Measurements from ENCODE around the gene CLEC17A.
"Not testable (repeated sequence)": the region's sequence is repeated elsewhere in the genome, so short reads cannot be mapped to it uniquely, and the experiment has no call there.

Gene CLEC17A, protein sequence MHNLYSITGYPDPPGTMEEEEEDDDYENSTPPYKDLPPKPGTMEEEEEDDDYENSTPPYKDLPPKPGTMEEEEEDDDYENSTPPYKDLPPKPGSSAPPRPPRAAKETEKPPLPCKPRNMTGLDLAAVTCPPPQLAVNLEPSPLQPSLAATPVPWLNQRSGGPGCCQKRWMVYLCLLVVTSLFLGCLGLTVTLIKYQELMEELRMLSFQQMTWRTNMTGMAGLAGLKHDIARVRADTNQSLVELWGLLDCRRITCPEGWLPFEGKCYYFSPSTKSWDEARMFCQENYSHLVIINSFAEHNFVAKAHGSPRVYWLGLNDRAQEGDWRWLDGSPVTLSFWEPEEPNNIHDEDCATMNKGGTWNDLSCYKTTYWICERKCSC

DNA sequence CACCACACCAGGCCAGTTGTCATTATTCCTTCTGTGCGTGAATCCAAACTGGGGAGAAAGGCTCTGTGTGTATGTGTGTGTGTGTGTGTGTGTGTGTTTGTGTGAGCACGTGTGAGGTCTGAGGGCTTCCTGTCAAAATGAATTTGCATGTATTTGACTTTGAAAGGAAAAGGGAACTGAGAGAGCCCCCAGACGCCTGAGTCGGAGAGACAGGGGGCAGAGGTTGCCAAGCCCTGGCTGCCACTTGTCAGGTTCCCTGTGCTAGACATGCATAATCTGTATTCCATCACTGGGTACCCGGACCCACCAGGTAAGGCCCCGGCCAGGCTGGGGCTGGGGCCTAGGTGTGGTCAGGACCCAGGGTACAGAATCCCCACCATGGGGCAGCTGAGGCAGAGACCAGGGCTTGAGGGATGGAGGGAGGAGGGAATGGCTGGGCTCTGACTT lies at the start of gene CLEC17A:
CLEC17A (plus strand) TSS at position 191 of the 447 bp plus-strand sequence; CDS start at position 268, 77 bp downstream.
- no peak for DNase-seq

DNA sequence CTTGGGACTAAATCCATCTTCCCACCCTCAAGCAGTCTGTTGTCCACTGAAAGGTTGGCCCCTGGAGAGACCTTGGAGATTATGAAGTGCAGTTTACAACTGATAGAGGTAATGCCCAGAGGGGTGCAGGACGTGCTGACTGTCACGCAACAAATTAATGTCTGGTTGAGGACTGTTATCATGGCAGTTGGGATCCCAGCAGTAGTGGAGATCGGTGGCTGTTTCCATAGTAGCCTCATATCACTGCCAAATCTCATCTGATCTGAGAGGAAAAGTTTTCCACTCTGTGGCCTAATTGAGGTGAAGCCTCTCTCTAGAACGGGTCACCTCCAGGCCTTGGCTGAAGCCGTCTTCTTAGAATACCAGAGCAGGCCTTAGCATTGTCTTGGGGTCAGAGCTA lies 49.4 kb upstream of the CLEC17A start:
- DNase-seq = no peak

DNA sequence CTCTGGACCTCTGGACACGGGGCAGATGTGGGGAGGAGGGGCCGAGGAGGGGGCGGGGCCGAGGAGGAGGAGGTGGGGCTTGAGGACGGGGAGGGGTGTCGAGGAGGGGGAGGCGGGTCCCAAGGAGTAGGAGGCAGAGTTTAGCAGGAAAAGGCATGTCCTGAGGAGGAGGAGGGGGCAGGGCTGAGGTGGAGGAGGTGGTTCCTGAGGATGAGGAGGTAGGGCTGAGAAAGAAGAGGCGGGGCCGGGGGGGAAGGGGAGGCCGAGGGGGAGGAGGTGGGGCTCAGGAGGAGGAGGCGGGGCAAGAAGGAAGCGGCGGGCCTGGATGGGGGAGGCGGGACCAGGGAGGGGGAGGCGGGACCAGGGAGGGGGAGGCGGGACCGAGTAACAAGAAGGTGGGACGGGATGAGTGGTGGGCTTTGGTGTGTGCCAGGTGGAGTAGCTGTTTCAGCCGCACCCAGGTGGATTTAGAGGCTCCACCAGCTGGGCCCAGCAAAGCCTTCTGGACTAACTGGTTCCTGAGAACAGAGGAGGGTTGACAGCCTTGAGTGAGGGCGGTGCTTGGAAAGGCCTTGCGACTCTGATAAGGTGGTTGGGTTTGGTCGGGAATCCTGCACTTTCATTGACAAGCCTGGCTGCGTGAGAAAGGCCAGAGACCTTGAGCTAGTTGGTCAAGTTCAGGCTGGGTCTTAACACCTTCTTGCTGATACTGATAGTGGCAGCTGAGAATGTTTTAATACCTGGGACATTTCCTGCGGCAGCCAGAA lies 45.8 kb upstream of the CLEC17A start:
- no peak for DNase-seq

DNA sequence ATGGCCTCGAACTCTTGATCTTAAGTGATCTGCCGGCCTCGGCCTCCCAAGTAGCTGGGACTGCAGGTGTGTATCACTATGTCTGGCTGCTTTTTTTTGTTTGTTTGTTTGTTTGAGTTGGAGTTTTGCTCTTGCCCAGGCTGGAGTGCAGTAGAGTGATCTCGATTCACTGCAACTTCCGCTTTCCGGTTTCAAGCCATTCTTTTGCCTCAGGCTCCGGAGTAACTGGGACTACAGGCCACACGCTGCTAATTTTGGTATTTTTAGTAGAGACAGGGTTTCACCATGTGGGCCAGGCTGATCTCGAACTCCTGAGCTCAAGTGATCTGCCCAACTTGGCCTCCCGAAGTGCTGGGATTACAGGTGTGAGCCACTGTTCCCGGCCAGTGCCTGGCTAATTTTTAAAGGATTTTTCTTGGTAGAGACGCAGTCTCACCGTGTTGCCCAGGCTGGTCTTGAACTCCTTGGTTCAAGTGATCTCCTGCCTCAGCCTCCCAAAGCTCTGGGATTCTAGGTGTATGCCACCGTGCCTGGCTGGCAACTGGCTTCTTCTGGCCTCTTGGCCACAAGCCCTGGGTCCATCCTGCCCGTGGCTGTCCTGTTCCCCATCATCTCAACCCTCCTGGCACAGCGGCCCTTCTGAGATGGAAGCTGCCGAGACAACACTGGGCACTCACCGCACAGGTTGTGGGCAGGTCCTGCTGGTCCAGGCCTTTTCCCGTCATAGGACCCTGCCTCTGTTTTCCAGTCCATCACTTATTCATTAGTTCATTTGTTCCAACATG lies 42.0 kb upstream of the CLEC17A start:
- DNase-seq = no peak

DNA sequence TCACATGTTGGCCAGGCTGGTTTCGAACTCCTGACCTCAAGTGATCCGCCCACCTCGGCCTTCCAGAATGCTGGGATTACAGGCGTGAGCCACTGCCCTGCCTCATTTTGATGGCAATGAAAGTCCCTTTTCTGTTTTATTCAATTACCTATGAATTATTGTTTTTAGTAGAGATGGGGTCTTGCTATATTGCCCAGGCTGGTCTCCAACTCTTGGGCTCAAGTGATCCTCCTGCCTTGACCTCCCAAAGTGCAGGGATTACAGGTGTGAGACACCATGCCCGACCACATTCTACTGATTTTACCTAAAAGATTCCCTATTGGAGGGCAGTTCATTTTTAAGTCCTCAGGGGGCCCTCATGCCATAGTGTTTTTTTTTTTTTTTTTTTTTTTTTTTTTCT lies 40.9 kb upstream of the CLEC17A start:
- DNase-seq = not testable (repeated sequence)

DNA sequence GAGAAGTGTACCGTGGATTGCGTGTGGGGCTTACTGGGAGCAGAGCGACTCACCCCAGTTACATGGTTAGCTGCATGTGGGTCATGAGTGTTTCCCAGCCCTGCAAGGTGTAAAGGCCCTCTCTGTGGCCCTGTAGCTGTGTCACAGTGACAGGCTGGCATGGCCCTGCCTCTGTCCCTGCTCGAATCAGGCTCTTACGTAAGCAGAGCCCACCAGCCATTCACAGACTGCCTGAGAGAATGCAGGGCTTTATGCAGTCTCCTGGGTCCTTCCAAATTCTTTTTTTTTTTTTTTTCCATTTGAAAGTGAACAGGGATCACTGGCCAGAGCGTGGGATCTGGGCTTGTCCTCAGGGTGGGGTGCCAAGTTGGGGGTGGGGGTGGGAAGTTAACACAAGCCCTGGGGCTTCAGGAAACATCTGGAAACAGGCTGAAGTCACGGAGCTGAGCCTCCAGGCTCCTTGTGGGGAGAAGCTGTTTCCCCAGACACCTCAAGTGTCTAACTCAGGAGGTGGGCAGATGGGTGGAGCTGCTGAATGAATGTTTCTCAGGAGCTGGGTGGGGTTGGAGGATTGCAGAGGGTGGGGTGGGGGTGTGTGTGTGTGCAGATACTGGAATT lies 40.1 kb upstream of the CLEC17A start:
- no peak for DNase-seq

DNA sequence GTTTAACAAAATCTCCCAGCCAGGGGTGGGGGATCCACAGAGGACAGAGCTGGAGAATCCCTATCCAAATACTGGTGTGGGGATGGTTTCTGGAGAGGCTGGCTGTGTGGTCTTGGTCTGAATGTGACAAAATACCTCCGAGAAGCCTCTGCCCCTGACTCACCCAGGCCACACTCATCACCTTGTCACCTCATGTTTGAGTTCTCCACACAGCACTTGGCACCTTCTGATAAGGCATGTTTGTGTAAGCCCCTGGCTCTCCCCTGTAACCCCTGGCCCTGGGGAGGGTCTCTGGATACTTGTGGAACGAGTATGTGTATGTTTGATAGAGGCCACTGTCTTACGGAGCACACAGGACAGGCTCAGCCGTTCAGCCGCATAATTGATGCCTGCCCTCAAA lies 38.8 kb upstream of the CLEC17A start:
- no peak for DNase-seq

DNA sequence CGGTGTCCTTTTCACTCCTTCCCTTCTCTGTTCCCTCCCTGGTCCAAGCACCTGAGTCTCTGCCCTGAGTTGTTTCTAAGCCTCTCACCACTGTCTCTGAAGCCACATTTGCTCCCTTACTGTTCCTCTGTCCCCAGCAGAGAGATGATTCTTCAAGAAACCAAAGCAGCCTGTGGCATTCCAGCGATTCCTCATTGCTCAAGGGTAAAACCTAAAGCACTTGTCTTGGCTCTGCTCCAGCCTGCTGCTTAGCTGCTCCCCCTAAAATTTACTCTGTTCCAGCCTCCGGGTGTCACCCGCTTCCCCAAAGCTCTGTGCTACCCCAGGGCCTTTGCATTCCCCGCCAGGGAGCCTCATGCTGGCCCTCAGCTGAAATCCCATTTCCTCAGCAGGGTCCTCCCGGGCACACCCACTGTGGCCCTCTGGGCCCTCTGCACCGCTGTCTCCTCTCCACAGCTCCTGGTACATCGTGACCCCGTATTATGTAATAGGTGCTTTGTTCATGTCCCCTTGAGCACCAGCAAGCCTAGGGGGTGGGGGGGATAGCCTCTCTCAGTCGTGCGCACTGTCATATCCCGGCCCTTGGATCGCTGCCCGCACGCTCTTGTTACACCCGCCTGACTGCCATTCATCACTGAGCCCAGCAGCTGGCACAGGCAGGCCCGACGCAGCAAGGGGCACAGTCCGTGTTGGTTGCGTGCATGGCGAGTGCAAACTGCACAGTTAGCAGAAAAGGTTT lies 37.7 kb upstream of the CLEC17A start:
- DNase-seq = no peak

DNA sequence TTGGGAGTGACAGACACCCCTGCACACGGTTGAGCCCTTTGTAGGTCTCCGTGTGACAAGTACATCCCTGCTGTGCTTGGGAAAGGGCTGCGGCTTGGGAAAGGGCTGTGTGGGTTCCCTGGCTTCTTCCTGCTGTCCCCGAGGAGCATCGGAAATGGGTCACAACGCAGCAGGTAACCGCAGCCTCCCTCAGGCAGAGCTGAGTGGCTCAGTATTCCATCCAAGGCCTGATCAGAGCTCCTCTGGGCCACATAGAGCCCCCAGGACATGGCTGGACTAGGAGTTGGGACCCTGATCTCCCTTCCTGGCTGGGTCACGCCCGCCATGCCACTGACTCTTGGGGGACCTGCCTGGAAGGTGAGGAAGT lies 37.2 kb upstream of the CLEC17A start:
- DNase-seq = no peak

DNA sequence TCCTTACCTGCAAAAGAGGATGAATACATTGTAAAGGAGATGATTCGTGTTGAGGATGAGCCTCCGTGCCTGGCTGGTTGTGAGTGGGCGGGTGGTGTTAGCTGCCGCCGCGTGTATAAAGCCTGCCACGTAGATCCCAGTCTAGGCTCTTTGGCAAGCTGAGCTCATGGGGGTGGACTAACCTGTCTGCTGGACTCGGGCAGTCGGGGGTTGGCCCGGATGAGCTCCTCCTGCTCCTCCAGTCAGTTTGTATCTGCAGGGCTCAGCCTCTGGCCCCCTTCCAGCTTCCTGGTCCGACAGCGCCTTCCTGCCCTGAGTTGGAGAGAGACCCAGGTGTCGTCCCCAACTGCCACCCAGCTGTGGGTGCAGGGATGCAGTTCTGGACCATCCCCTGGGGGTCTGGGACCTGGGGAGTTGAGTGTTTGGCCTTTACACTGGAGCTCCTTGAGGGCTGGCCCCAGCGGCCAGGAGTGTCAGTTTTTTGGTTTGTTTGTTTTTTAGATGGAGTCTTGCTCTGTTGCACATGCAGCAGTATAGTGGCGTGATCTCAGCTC lies 32.6 kb upstream of the CLEC17A start:
- DNase-seq = no peak

DNA sequence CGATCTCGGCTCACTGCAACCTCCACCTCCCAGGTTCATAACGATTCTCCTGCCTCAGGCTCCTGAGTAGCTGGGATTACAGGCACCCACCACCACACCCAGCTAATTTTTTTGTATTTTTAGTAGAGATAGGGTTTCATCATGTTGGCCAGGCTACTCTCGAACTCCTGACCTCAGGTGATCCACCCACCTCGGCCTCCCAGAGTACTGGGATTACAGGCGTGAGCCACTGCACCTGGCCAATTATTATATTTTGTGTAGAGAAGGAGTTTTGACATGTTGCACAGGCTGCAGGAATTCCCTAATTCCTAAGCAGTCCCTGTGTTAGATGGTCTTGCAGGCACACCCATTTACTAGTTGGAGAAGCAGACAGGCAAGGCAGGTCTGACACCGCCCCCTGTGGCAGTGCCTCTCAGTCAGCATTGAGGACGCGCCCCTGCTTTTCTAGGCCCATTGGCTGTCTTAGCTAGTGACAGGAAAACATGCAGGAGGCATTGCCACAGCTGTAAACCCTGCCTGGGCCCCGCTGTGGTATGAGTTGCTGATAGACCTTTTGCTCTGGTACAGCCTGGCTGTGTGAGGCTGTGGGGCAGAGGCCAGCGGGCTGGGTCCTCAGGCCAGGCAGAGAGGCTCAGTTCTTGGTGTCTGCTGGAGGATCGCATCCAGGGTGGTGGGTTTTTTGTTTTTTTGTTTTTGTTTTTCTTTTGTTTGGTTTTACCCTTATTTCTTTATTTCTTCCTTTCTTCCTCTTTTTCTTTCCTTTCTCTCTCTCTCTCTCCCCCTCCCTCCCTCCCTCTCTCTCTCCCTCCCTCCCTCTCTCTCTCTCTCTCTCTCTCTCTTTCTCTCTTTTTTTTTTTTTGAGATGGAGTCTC lies 31.5 kb upstream of the CLEC17A start:
- not testable (repeated sequence) for DNase-seq

DNA sequence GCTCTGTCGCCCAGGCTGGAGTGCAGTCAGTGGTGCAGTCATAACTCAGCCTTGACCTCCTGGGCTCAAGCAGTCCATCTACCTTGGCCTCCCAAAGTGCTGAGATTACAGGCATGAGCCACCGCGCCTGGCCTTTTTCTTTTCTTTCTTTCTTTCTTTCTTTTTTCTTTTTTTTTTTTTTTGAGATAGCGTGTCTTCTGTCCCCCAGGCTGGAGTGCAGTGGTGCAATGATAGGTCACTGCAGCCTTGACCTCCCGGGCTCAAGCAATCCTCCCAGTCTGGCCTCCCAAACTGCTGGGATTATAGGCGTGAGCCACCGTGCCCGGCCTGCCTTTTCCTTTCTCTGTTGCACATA lies 30.9 kb upstream of the CLEC17A start:
- not testable (repeated sequence) for DNase-seq

DNA sequence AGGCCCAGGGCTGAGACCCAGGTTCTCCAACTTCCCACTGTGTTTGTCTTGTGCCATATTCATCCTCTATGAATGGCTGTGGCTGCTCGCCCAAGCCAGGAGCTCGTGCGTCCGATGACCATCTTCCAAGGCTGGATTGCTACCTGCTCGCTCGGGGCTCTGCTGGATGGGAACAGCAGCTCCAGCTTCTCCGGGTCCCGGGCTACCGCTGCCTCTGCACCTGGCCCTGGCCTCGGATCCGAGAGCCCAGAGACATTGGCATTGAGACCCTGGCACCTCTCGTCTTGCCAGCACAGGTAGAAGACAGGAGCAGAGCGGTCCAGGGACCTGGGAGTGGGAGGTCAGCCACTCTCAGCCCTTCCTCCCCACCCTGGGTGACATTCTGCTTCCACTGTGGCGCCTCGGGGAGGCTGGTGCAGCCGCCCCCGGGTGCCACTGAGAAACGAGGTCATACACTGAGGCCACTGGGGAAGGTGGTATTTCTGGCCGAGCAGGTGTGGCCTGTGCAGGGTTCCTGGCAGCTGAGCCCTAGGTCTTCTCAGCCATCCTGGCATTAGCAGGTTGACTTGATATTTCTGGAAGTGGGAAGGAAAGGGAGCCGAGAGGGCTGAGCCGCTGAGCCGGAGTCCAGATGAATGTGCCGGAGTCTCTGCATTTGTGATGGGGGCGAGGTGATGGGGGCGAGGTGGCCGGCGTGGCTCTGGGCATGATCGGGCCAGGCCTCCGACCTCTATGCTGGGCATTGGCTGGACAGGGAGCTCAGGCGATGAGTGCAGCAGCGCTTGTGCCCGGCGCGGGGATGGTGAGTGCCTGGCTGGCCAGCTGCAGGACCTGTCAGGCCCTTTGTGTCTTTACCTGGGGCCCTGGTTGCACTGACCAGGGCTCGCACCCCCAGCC lies 29.6 kb upstream of the CLEC17A start:
- DNase-seq = no peak

DNA sequence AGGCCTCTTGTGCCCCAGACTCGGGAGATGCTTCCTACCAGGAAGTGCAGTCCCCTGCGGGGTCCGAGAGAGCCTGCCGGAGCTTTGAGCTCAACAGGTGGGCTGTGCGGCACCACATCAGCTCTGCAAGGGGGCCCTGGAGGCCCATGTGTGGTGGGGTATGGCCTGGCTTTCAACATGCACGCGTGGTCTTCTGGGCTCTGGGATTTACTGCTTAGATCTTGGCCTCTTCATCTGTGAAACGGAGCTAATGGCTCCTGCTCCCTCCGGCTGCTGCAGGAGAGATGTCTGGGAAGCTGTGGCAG lies 29.0 kb upstream of the CLEC17A start:
- DNase-seq = no peak

DNA sequence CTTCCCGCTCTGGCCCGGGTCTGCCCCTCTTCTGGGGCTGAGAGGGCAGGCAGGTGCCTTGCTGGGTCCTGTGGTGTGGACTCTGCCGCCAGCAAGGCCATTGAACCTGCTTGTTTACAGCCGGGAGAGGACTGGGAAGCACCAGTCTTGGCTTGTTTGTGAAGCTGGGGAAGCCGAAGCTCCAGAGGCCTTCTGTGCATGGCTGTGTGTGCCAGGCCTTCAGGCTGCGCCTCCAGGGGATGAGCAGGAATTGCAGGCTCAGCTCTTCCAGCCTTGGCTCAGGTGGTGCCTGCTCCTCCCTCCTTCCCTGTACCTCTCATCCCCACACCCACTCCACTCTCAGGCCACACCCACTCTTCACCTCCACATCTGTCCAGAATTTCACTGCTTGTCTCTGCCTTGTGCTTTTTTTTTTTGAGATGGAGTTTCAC lies 28.5 kb upstream of the CLEC17A start:
- DNase-seq = no peak

DNA sequence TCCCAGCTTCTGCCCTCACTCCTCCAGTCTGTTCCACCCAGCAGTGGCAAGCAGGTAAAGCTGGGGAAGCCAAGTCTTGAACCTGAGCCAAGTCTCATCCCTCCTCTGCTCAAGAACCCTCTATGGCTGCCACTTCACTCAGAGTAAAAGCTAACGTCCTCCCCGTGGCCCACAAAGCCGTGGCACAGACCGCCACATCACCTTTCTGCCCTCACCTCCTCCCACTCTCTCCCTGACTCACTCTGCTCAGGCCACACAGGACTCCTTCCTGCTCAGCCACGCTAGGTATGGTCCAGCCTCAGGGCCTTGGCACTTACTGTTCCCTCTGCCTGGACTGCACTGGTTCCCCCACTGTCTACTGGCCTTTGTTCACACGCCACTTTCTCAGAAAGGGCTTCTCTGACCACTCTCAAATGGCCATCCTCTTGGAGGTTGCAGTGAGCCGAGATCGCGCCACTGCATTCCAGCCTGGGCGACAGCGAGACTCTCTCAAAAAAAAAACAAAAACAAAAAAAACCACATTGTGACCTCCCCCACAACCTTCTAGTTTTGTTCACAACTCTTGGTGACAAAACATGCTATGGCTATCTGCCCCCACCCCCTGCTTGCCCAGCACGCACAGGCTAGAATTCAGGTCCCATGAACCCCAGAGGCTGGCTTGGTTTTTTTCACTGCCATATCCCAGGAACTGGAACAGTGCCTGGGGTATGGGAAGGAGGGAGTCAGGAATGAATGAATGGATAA lies 26.8 kb upstream of the CLEC17A start:
- DNase-seq = no peak

DNA sequence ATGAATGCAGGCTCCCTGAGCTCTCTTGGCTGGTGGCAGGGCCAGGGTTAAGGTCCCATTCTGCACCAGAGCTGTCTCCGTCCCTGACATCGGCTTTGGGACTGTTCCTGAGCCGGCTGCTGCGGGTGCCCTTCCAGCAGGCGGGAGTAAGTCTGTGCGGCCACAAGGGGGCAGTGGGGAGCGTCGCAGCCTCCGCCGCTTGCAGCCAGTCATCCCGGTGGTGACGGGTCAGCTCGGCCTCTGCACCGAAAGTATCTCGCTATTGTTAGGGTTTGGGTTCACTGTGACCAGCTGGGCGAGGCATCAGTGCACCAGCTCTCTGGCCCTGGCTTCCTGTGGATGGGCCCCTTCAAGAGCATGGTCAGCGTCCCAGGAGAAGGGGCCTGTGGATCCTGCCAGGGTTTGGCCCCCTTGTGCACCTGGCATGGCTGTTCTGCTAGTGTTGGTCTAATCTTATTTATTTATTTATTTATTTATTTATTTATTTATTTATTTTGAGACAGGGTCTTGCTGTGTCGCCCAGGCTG lies 26.2 kb upstream of the CLEC17A start:
- DNase-seq = peak; percentile 75

DNA sequence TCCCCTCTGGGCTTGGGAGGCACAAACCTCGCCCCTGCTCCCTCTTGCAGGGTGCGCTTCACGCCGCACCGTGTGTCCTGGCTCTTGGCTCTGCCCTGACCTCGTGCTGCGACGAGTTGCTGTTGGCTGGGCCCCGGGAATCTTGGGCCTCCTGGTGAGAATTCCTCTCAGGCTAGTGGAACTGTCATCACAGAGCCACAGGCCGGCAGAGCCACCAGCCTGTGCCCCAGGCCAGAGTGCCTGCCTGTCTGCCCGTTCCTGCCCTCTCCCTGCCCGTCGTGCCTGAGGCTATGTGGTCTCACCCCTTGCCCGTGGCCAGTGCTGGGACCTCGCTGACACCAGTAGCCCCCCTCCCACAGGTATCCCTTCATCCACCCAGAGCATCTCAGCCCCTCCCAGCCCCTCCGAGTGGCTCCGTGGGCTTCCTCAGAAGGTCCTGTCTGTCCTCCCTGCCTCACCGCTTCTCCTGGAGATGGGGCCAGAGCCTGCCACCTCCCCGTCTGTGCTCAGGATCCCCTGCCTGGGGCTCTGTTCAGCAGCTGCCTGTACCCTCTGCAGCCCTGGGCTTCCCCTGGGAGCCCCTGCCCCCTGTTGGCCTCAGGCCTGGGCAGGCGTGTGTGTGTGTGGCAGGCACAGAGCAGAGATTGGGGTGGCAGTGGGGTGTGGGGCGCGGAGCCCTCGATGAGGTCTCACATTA lies 24.4 kb upstream of the CLEC17A start:
- DNase-seq = no peak
